Glutamatergic neuron (in vitro differentiated cells): Measurements from ENCODE around the gene TRABD. TPM values are rescaled to one million over a fixed set of nuclear protein-coding genes. Genes with fewer than 3 reads are reported as not detected.

Source experiments
- DNase-seq: peaks from one replicate; pipeline ENCODE4 v3.0.0; 2022
- H3K27ac Mint-ChIP-seq: one replicate; pipeline ENCODE4 v1.8.0; 2020; ENCODE audit warnings: mild to moderate bottlenecking, mixed read lengths, inconsistent platforms; ENCODE audit not compliant: unreplicated experiment
- H3K27me3 Mint-ChIP-seq: one replicate; pipeline ENCODE4 v1.8.0; 2020; ENCODE audit warnings: mild to moderate bottlenecking, moderate library complexity, mixed read lengths, inconsistent platforms; ENCODE audit not compliant: unreplicated experiment
- H3K36me3 Mint-ChIP-seq: one replicate; pipeline ENCODE4 v1.8.0; 2020; ENCODE audit warnings: mild to moderate bottlenecking, mixed read lengths, inconsistent platforms; ENCODE audit not compliant: unreplicated experiment
- H3K4me1 Mint-ChIP-seq: one replicate; pipeline ENCODE4 v1.8.0; 2020; ENCODE audit warnings: mild to moderate bottlenecking, low read depth, mixed read lengths, inconsistent platforms; ENCODE audit not compliant: unreplicated experiment
- H3K4me3 Mint-ChIP-seq: one replicate; pipeline ENCODE4 v1.8.0; 2020; ENCODE audit warnings: mild to moderate bottlenecking, mixed read lengths, inconsistent platforms; ENCODE audit not compliant: unreplicated experiment
- H3K9me3 Mint-ChIP-seq: one replicate; pipeline ENCODE4 v1.8.0; 2020; ENCODE audit warnings: mild to moderate bottlenecking, moderate library complexity, mixed read lengths, inconsistent platforms; ENCODE audit not compliant: unreplicated experiment
- CTCF ChIP-seq: fragments of 200-600 bp; sonication (generic); IDR thresholded peaks from one replicate; pipeline ENCODE4 v1.5.0; 2021; ENCODE audit not compliant: partially characterized antibody, unreplicated experiment
- total RNA-seq: library from RNA; stranded (reverse); fragmentation: NEBNext Ultra II Directional; extraction: Animal tissue kit (Norgen Biotek cat#: 25700); gene quantifications from one replicate; pipeline ENCODE4 v1.2.1, GENCODE V29; 2021; ENCODE audit not compliant: unreplicated experiment

Gene TRABD
- total RNA-seq, 1 donor from 2014 or later, result 31.3 TPM

GRCh38 chr22:50217543-50218152 lies 31.9 kb downstream of the TRABD start:
- Mint-ChIP-seq H3K36me3 (peaks cover 12% of the 10 kb centered on the region), H3K27ac (no peak overlapping the region), H3K27me3 (peaks cover 17% of the 10 kb centered on the region), H3K4me3 (no peak overlapping the region), H3K9me3 (peaks cover 13% of the 10 kb centered on the region), H3K4me1 (no peaks in the 10 kb centered on the region)
- TF ChIP-seq CTCF, result no peak
- peak; percentile 15 for DNase-seq

- H3K4me1 Mint-ChIP-seq, result no peaks in the 10 kb centered on the region
- DNase-seq, result no peak
- peaks cover 5% of the 10 kb centered on the region for H3K36me3 Mint-ChIP-seq
- H3K27ac Mint-ChIP-seq, result no peak overlapping the region
- no peak overlapping the region for H3K4me3 Mint-ChIP-seq
- no peak for TF ChIP-seq CTCF
- H3K9me3 Mint-ChIP-seq, result peaks cover 13% of the 10 kb centered on the region
- peaks cover 17% of the 10 kb centered on the region for H3K27me3 Mint-ChIP-seq
Observed at GRCh38 chr22:50218153-50218995, 32.7 kb downstream of the TRABD start.

GRCh38 chr22:50218996-50219727 lies 33.4 kb downstream of the TRABD start:
- no peak for TF ChIP-seq CTCF
- H3K27ac Mint-ChIP-seq, result no peak overlapping the region
- peaks cover 4% of the 10 kb centered on the region for H3K36me3 Mint-ChIP-seq
- H3K27me3 Mint-ChIP-seq, result peaks cover 15% of the 10 kb centered on the region
- H3K9me3 Mint-ChIP-seq, result peaks cover 14% of the 10 kb centered on the region
- DNase-seq, result no peak
- H3K4me1 Mint-ChIP-seq, result no peaks in the 10 kb centered on the region
- H3K4me3 Mint-ChIP-seq, result no peak overlapping the region

GRCh38 chr22:50219800-50220602 lies 34.3 kb downstream of the TRABD start:
- no peak for TF ChIP-seq CTCF
- no peak for DNase-seq
- Mint-ChIP-seq H3K4me1 (no peaks in the 10 kb centered on the region), H3K9me3 (peaks cover 18% of the 10 kb centered on the region), H3K36me3 (no peaks in the 10 kb centered on the region), H3K4me3 (no peak overlapping the region), H3K27ac (no peak overlapping the region), H3K27me3 (peaks cover 12% of the 10 kb centered on the region)
